Spleen (tissue), 11 donors: ENCODE measurements around the gene NFATC1. TPM values are rescaled to one million over a fixed set of nuclear protein-coding genes. Genes with fewer than 3 reads are reported as not detected.

Experiments
- DNase-seq: peaks from one replicate; pipeline ENCODE4 v3.0.0-alpha.2; 2020
- H3K27ac ChIP-seq, 8 donors: fragments of 200-600 bp; sonication (generic) in 7 of 8; 1 replicate in 4 of 8; 2 replicates in 4 of 8; pipeline versions ENCODE4 v1.5.0 to v1.8.0; 2016 to 2021; ENCODE audit warnings: inconsistent platforms in 4 of 8, mild to moderate bottlenecking in 4 of 8, moderate library complexity in 1 of 8
- H3K27me3 ChIP-seq, 7 donors: fragments of 200-600 bp; sonication (generic) in 6 of 7; replicated peaks in 1 of 7; 1 replicate in 4 of 7; 2 replicates in 3 of 7; pipeline versions ENCODE4 v1.5.0 to v1.8.0; 2016 to 2021; ENCODE audit warnings: inconsistent platforms in 3 of 7, mild to moderate bottlenecking in 1 of 7
- H3K36me3 ChIP-seq, 6 donors: fragments of 200-600 bp; sonication (generic) in 5 of 6; 1 replicate in 4 of 6; 2 replicates in 2 of 6; pipeline versions ENCODE4 v1.5.0 to v1.8.0; 2016 to 2021; ENCODE audit warnings: inconsistent platforms in 2 of 6
- H3K4me1 ChIP-seq, 6 donors: fragments of 200-600 bp; sonication (generic) in 5 of 6; 1 replicate in 3 of 6; 2 replicates in 3 of 6; pipeline versions ENCODE4 v1.5.0 to v1.8.0; 2016 to 2021; ENCODE audit warnings: inconsistent platforms in 3 of 6
- H3K4me3 ChIP-seq, 8 donors: fragments of 200-600 bp; sonication (generic) in 7 of 8; 1 replicate in 4 of 8; 2 replicates in 4 of 8; pipeline versions ENCODE4 v1.5.0 to v1.8.0; 2016 to 2021; ENCODE audit warnings: inconsistent platforms in 4 of 8, mild to moderate bottlenecking in 4 of 8, moderate library complexity in 2 of 8
- H3K9me3 ChIP-seq, 8 donors: fragments of 200-600 bp; sonication (generic) in 7 of 8; 1 replicate in 4 of 8; 2 replicates in 4 of 8; pipeline versions ENCODE4 v1.5.0 to v1.8.0; 2016 to 2021; ENCODE audit warnings: inconsistent platforms in 4 of 8
- CTCF ChIP-seq, 11 experiments: fragments of 200-600 bp in 7 of 11; fragments of 450-650 bp in 4 of 11; sonication (generic) in 4 of 11; IDR thresholded peaks in 8 of 11; conservative IDR thresholded peaks in 3 of 11; 1 replicate in 7 of 11; 2 replicates in 4 of 11; pipeline versions ENCODE4 v1.4.0 to v1.8.0; 2016 to 2021; ENCODE audit warnings: antibody characterized with exemption in 11 of 11, inconsistent platforms in 4 of 11, mild to moderate bottlenecking in 1 of 11
- POLR2A ChIP-seq, 3 donors: fragments of 450-650 bp; IDR thresholded peaks; one replicate each; pipeline ENCODE4 v1.5.1; 2017; ENCODE audit warnings: antibody characterized with exemption in 3 of 3, mild to moderate bottlenecking in 1 of 3
- POLR2AphosphoS5 ChIP-seq, 3 donors: sonication (generic); formaldehyde crosslinking; IDR thresholded peaks; one replicate each; pipeline ENCODE4 v1.5.1; 2017; ENCODE audit warnings: antibody characterized with exemption in 3 of 3
- WGBS, 5 donors: extraction: QIAGEN DNeasy Blood & Tissue Kit in 3 of 5; methylation state at CpG; one replicate each; pipeline versions ENCODE4 v1.1.5 to v1.1.7; 2013 to 2018; 5-methylcytosine and 5-hydroxymethylcytosine counted together
- intact Hi-C: fragments of 100-400 bp; cut with DNase I; formaldehyde crosslinking; loops from one replicate; pipeline ENCODE4 v1.15.0; 2023; ENCODE audit warnings: low total_unique reads
- polyA plus RNA-seq, 3 donors: library from polyadenylated mRNA; stranded (reverse); fragments of 200-250 nt; gene quantifications; one replicate each; pipeline ENCODE4 v1.2.1, GENCODE V29; 2013
- total RNA-seq, 7 donors: library from RNA; depleted of rRNA in 3 of 7; stranded (reverse); fragments of >200 nt in 3 of 7; fragmentation: NEBNext Ultra II Directional in 4 of 7; extraction: Animal tissue kit (Norgen Biotek cat#: 25700) in 4 of 7; gene quantifications; one replicate each; pipeline versions ENCODE4 v1.1.0 to v1.2.1, GENCODE V29; 2016 to 2021
- donor health status: healthy with polysubstance abuse.
- donor health status: DM: no; HTN: no; CAD: no; lungs with moderate emphysema.
- donor health status: DM: no; HTN: no; CAD: no.
- donor health status: Bipolar disorder and iron deficiency.
- donor health status: healthy.
- donor health status: DM: no; HTN: no; CAD: no.
- donor health status: DM: yes; HTN: yes; CAD: no.

The NFATC1 gene
- total and polyA plus RNA-seq, 10 donors, result 20.7 to 64.9 (median 47.4) TPM

DNA sequence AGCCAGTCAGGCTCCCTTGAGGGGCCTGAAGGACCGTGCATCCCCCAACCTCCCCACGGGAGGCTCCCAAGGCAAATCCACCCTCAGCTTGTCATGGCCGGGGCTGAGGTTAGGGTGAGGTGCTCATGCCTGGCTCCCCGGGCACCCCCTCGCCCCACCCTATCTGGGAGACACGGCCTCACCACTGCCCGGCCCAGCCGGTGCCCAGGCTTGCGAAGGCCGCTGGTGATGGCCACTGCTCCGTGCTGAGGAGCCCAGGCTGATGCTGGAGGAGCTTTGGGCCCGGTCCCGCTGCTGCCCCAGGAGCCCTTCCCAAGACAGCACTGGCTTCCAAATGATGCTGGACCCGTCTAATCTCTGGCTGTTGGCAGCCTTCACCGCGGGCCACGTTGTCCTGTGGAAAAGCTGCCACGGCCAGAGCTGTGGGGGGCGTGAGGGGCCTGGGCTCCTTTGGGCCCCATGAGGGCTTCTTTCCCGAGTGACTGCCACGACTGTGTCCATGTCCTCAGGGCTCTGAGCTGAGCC is 148.2 kb downstream of the NFATC1 start:
- Histone ChIP-seq H3K36me3 (no peaks in the 10 kb centered on the region), H3K9me3 (no peaks in the 10 kb centered on the region), H3K27ac (no peak overlapping the region), H3K4me3 (no peak overlapping the region), H3K27me3 (peaks cover 0 to 25% (median 0%) of the 10 kb centered on the region in 7 donors), H3K4me1 (no peaks in the 10 kb centered on the region)
- TF ChIP-seq CTCF (IDR thresholded peaks at IDR 0.05 in 8 of 11, conservative IDR thresholded peaks at IDR 0.05 in 3 of 11), result no peak
- no peak for TF ChIP-seq POLR2A (IDR thresholded peaks at IDR 0.05)
- no peak for TF ChIP-seq POLR2AphosphoS5 (IDR thresholded peaks at IDR 0.05)
- intact Hi-C loops, result no loop called here
- DNase-seq, result peak; percentile 62
- 85 to 93% (median 88%) methylated on average over 5 to 21 of the region's 21 CpGs for WGBS, 5 donors

DNA sequence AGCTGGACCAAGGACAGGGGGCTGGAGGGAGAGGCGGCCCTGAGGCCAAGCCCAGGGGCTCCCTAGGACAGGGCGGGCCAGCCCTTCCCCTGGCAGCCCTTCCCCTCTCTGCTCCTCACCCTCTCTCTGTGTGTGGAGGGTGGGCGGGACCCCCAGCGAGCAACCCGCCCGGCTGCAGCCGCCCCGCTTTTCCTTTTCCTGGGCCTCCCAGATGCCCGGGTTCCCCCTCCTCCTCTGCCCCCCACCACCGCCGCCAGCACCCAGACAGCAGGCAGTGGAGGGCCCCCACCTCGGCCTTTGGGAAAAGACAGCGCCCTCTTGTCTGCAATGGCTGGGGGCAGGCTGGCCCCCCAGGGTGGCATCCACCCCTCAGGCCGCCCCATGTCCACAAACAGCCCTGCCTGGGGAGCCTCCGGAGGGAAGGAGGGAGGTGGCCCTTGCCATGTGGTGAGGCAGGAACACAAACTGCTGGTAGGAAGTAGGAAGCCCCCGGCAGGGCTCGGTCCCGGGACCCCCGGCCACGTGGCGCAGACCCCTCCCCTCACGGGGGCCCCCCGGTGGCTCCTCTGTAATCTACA is 148.7 kb downstream of the NFATC1 start:
- no peaks in the 10 kb centered on the region for H3K36me3 ChIP-seq
- no peaks in the 10 kb centered on the region for H3K4me1 ChIP-seq
- TF ChIP-seq CTCF (IDR thresholded peaks at IDR 0.05 in 8 of 11, conservative IDR thresholded peaks at IDR 0.05 in 3 of 11), result no peak
- H3K9me3 ChIP-seq, result no peaks in the 10 kb centered on the region
- intact Hi-C loops, result no loop called here
- peaks cover 0 to 31% (median 0%) of the 10 kb centered on the region in 7 donors for H3K27me3 ChIP-seq
- WGBS, 5 donors, result 42 to 50% (median 47%) methylated on average over 21 to 23 of the region's 23 CpGs
- DNase-seq, result peak; percentile 66
- no peak overlapping the region for H3K27ac ChIP-seq
- H3K4me3 ChIP-seq, result no peak overlapping the region

DNA sequence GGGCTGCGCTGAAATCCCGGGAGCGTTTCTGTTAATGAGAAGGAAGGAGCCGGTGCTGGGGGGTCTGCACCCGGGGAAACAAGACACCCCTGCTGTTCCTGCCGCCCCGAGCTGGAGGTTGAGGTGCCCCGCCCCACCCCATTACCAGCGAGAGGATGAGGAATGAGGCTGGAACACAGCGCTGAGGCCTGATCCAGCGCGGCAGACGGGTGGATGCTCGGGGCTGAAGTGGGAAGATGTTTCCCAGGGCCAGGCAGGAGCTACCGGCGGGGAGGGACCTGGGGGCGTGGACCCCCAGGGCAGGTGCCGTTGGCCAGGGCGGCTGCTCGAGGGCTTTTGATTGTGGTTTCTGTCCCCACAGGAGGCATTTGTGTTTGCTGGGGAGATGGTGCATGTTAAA is 149.5 kb downstream of the NFATC1 start:
- Histone ChIP-seq H3K27ac (no peak overlapping the region), H3K4me1 (no peaks in the 10 kb centered on the region), H3K36me3 (no peaks in the 10 kb centered on the region), H3K4me3 (no peak overlapping the region), H3K9me3 (no peaks in the 10 kb centered on the region), H3K27me3 (peaks cover 0 to 33% (median 0%) of the 10 kb centered on the region in 7 donors)
- 86 to 91% (median 87%) methylated on average over 16 to 20 of the region's 20 CpGs for WGBS, 5 donors
- no peak for TF ChIP-seq POLR2AphosphoS5 (IDR thresholded peaks at IDR 0.05)
- no peak for TF ChIP-seq CTCF (IDR thresholded peaks at IDR 0.05 in 8 of 11, conservative IDR thresholded peaks at IDR 0.05 in 3 of 11)
- TF ChIP-seq POLR2A (IDR thresholded peaks at IDR 0.05), result no peak
- intact Hi-C loops, result no loop called here
- DNase-seq, result peak; percentile 57

DNA sequence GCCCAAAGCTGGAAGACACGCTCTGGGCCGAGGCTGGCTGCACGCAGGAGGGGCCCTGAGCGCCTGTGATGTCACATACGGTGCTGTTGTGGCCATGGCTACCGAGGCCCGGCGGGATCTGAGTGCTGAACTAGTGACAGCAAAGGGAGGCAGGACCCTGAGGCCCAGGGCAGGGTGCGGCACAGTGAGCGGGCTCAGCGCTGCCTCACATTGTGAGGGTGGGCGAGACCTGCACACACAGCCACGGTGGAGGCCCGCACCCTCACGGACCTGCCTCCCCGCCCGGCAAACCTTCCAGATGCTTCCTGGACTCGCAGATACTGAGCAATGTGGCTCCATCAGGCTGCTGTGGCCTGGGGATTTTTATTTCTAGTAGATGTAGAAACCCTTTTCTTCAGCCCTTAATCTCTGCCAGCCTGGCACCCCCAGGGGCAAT is 150.0 kb downstream of the NFATC1 start:
- H3K27ac ChIP-seq, result no peak overlapping the region
- intact Hi-C loops, result no loop called here
- no peak overlapping the region for H3K4me3 ChIP-seq
- peak; percentile 56 for DNase-seq
- 48 to 66% (median 57%) methylated on average over 10 to 18 of the region's 18 CpGs for WGBS, 5 donors
- peaks cover 0 to 33% (median 0%) of the 10 kb centered on the region in 7 donors for H3K27me3 ChIP-seq
- no peaks in the 10 kb centered on the region for H3K9me3 ChIP-seq
- no peak for TF ChIP-seq POLR2AphosphoS5 (IDR thresholded peaks at IDR 0.05)
- TF ChIP-seq POLR2A (IDR thresholded peaks at IDR 0.05), result no peak
- TF ChIP-seq CTCF (IDR thresholded peaks at IDR 0.05 in 8 of 11, conservative IDR thresholded peaks at IDR 0.05 in 3 of 11), result no peak
- no peaks in the 10 kb centered on the region for H3K36me3 ChIP-seq
- no peaks in the 10 kb centered on the region for H3K4me1 ChIP-seq
